DMS53 treated with DMSO at 0.1 percent for 48 hours (cell line): ENCODE results near the gene PLEKHA3.

Experiments used
- DNase-seq: peaks from one replicate; lab custom pipeline; 2025; ENCODE audit not compliant: unreplicated experiment; lab: John Stamatoyannopoulos, UW

PLEKHA3 gene

DNA sequence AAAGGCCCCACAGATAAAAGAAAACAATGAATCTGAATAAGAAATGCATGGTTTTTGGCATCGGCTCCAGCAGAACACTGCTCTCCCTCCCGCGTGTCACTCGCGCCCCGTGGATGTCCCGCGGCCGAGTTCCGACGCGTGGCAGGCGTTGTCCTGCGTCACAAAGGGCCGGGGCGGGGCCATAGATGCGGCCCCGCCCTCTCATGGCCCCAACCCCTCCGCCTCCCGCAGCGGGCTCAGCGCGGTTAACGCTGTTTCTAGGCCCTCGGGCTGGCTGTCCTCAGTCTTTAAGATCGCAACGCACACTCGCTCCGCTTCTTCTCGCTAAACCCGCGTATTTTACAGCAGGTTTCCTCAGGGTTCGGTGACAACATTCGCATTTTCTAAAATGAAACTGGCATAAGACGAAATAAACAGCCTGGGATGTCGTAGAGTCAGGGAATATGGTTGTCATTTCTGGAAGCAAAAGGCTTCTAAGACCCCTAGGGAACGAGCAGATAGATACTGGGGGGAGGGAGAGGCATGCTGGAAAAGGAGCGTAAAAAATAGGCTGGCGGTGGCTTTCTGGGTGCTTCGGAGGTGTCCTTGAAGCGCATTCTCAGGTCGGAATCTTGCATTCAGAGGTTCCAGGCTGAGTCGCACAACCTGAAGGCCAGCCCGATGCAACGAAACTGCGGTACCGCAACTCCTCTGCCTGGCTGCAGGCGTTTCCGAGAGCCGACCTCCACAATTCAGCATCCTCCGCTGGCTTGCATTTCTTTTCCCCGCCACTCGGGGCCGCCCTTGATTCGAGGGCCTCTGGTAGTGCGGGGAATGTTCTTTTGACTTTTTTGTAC lies 1.6 kb upstream of the PLEKHA3 start, which contains the start of gene FKBP7:
TSS of gene FKBP7 (minus strand) at position 162 of the 836 bp plus-strand sequence. CDS start at position 61, 101 bp downstream.
- DNase-seq, result peak; percentile 91

DNA sequence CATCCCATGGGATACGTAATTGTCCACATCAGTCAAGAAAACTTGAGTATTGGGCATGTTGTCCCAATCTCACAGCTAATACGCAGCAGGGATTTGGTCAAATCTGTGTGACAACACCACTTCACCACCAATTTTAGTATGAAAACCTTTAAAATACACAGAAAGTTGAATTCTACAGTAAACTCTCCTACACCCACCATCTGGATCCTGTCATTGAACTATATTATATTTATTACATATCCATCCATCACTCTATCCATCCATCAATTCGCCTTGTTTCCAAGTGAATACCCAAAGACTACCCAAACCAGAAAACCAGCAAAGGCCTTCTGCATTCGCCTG lies 1.0 kb upstream of the PLEKHA3 start:
- peak; percentile 62 for DNase-seq

DNA sequence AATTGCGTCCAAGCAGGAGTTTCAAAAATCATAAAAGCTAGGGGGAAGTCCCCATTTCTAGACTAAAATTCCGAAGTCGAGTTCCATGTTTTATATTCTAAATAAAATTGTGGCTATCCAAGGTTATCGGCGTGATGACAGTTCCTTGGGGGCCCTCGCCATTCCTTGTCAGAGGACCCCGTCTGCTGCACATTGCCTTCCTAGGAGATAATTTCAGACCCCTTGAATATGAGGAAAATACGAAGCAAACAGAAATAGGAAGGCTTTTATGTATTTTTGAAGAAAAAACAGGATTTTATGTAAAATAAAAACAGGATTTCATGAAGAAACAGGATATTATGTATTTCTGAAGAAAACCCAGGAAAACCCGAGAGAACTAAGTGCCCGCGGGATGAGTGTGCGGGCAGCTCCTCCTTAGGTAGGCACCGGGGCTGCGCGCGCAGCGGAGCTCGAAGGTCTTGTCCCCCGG lies 465 bp upstream of the PLEKHA3 start:
- DNase-seq, result no peak

DNA sequence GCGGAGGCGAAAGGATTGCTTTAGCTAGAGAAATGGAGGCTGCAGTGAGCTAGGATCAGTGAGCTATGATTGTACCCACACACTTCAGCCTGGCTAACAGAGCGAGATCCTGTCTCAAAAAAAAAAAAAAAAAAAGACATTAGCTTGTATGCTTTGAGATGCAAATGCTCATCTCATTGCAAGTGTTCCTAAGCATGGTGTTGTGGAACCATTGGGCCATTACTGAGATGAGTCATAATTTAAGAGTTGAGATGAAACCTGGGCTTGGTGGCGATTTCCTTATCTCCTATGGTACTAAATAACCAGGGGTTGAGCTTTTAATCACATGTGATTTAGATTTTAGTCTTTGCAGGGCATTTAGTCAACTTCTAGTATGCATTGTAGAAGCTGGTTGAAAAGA lies 2.2 kb downstream of the PLEKHA3 start:
- peak; percentile 38 for DNase-seq

DNA sequence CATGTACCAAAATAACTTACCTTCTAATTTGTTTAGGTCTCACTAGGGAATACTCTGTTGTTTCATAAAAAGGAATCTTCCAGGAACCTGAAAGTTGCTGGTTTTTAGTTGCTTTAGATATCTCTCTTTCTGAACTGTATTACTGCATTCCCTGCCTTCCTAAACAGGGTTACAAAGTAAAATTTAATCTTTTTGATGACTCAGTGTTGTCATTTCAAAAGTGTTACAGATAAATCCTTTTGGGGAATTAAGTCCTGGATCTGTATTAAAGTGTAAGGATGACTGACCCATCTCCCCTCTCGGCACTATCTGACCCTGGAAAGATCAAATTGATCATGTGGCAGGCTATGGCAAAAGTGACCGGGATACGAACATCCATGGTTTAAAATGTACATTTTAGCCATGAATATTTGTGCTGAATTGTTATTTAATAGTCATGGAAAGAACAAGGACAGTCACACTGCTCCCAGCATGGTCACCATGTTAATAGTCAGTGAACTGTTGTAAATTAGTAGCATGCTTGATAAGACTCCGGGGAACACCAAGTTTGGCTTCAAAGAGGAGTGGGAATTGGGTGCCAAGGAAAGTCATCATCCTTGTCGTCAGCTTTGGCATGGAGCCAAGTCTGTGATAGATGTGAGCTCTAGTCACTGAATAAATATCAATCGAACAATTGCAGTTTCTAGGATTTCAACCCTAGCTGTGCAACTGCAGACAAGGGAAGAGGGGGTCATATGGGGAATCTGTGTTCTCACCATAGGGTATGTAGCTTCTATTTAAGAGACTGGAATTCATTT lies 4.2 kb downstream of the PLEKHA3 start:
- peak; percentile 33 for DNase-seq

DNA sequence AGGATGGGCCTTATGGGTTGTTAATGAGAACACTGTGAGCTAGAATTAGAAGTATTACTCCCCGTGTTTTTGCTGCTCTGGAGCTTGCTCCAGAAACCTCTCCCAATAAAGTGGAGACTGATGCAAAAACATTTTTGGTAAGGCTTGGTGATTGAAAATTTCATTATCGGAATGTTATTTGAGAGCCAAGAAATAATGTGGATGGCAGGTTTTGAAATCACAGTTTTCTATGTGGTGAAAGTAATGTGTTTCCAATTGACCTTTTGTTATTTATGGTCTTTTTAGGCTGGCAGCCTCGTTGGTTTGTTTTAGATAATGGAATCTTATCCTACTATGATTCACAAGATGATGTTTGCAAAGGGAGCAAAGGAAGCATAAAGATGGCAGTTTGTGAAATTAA lies 5.1 kb downstream of the PLEKHA3 start:
- DNase-seq, result no peak

DNA sequence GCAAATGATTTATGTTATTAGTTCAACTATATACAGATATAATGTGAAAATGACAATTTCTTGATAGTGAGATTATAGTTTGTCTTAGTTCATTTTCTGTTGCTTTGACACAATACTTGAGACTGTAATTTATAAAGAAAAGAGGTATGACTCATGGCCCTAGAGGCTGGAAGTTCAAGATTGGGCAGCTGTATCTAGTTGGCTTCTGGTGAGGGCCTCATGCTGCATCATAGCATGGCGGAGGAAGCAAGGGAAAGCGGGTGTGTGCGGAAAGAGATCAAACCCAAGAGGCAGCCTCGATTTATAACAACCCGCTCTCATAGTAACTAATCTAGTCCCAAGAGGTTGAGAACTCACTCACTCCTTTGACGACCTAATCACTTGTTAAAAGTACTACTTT lies 11.4 kb downstream of the PLEKHA3 start:
- no peak for DNase-seq

DNA sequence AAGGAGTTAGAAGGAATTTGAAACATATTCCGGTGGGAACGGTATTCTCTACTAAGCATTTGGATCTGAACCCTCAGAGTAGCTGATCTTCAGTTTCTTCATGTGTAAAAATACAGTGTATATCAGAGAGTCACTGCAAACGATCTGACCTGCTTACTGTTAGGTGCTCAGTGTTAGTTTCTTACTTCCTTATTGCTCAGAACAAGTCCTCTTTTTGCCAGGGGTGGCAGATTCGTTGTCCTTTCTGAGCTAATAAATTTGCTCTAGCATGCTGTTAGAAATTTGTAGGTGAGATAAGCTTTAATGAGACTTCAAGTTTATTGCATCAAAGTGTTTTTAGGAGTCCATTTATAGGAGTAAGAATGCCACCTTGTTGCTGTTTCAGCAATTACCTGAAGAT lies 15.8 kb downstream of the PLEKHA3 start:
- no peak for DNase-seq

DNA sequence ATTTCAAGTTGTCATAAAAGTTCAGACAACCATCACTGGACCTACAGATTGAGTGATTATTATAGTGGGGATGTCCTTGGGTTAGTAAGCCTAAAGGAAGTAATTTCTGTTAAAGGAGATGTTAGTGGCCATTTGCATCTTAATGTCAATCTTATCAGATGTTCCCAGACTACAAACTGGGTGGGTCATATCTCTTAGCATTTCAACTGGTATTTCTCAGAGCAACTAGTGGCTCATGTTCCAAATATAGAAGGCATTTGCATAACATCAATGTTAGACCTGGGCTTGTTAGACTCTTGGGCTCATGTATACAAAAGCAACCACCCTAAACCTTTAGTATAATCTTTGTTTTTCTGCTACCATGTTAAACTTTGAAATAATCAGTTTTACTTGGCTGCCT lies 17.9 kb downstream of the PLEKHA3 start:
- DNase-seq, result no peak

DNA sequence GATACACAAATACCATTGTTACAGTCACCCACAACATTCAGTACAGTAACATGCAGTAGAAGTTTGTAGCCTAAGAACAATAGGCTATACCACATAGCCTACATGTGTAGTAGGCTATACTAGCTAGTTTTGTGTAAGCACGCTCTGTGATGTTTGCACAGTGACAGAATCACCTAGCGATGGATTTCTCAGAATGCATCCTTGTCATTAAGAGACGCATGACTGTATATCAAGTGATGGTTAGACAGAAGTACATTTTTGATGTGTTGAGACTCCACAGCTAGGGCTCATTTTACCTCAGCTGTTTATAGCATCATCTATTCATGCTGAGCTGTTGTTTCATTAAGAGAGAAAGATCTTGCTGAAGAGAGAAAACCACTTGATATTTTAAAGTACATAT lies 19.4 kb downstream of the PLEKHA3 start:
- DNase-seq, result no peak

DNA sequence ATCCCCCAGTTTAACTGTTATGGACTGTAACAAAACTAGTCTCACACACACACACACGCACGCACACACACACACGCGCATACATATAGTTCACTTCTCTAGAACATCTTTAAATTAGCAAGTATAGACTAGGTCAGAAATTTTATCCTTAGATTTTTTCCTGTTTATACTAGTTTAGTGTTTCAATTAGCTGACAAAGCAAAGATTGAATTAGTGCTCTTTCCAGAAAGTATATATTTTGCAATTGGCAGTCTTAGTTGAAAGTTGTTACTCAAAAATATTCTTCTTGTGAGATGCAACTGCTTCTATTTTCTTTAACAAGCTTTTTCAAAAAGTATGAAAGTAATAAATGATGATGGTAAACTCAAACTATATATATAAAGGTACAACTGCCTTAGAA lies 22.5 kb downstream of the PLEKHA3 start:
- no peak for DNase-seq

DNA sequence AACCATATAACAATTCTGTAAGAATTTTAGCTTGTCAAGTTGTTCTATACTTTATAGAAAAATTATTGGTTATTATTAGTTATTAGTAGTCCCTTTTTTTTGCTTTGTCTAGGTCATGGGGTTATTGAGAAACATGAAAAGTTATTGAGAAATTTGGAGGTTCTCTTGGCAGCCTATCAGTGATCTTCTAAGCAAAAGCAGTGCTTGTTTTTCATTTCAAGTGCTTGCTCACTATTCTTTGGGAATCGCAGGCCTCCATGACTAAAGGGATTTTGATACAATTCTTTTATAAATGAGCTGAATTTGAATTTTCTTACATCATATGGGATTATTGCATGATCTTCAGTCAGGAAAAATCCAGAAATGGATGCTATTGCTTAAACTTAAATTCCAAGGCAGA lies 25.8 kb downstream of the PLEKHA3 start:
- no peak for DNase-seq

DNA sequence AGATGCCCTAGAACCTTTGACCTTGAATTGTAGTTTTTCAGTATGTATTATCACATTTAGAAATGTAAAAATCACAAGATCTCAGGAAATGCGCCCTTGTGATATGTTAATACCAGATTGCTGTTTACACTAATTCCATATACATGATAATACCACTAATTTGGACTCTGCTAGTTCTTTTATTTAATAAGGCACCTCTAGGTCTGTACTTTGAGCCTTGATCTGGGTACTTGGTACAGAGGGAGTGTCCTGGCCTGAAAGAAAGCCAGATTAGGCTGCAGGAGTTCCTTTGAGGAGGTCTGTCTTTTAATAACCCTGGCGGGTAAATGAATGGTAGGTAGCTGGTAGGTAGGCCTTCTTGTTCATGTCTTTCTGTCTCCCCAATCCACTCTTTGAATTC lies 26.3 kb downstream of the PLEKHA3 start:
- no peak for DNase-seq

DNA sequence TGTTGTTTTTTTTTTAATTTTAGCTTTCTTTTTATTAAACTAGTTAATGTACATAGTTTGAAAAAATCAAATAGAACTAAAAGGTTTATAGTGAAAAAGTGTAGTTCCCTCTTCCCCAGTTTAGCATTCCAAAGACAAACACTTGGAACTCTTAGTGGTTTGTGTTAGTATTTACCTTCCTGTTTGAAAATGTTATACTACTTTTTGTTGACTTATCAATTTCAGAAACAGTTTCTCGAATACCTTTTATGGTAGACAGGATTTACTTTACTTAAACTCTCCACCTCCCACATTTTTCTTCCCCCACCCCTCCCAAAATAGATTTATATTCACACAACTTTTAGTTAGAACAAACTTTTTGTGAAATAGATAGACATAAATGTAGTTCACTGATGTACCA lies 26.7 kb downstream of the PLEKHA3 start:
- no peak for DNase-seq

DNA sequence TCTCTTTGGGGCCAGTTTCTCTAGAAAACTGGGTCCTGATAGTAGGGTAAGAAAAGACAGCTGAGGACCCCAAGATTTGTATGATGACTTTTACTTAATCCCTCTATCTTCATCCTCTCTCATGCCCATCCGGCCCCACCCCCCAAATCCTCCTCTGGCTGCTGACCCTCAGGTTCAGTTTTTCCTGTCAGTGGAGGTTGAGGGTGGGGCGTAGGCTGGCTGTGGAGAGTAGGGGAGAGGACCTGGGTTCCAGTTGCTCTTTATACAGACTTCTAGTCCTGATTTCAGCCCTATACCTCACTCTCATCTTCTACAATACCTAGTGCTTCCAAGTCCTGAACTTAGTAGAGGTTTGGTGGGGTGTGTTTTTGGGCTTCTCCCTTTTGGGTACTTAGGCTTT lies 28.4 kb downstream of the PLEKHA3 start:
- no peak for DNase-seq

DNA sequence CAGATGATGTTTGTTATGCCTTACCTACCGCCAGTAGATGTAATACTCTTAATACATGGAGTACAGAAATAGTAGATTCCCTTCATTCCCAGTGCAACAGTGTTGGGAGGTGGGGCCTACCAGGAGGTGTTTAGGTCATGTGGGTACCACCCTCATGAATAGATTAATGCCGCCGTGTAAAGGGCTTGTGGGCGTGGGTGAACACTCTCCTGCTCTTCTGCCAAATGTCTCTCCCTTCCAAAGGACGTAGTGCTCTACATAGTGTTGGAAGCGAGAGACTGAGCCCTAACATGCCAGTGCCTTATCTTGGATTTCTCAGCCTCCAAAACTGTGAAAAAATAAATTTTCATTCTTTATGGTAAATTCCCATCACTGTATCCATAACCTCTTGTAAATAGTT lies 30.1 kb downstream of the PLEKHA3 start:
- no peak for DNase-seq

DNA sequence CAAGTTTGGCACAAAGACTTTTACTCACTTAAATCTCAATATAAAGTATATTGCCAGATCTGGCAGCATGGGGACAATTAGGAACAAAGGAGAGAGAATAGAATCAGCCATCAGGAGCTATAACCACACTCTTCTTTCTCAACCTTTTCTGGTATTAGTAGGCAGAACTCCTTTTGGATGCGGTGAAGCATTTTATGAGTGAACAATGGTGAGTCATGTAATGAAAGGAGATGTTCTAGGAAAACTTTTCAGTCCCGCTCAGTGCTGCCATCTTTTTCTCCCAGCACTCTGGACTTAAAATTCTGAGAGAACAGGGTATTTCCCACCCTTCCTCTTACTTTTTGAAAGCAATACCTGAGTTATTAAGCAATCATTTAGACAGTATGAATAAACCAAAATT lies 32.2 kb downstream of the PLEKHA3 start:
- DNase-seq, result no peak

DNA sequence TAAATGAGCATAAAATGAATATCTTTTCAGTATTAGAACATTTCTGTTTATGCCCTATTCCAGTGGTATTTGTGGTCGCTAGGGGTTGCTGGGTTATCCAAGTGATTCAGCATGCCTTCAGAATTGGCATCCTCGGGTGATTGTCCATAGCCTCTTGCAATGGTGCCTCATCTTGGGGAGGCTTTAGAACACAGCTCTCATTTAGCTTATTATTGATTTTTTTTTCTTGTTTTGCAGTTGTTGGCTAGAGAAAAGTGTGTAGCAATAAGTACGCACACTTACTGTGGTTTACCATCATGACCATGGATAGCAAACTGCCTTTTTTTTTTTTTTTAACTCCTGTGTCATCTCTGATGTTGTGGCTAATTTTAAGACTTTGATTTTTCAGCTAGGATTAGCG lies 33.6 kb downstream of the PLEKHA3 start:
- DNase-seq, result no peak

DNA sequence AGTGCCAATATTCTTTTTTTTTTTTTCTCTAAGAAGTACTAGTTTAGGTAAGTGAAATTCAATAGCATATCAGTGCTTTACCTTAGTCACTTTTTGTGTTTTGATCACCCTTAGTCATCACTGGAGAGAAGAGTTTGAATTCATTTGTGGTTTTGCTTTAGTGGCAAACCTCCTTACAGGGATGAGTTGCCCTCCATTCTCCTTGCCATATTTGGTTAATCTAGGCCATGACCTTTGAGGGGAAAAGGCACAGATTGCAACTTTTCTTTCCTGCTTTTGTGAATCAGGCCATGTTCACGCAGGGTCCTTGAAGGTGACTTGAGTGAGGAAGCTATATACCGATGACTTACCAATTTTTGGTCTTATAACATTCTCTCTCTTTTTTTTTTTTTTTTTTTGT lies 34.4 kb downstream of the PLEKHA3 start:
- no peak for DNase-seq

DNA sequence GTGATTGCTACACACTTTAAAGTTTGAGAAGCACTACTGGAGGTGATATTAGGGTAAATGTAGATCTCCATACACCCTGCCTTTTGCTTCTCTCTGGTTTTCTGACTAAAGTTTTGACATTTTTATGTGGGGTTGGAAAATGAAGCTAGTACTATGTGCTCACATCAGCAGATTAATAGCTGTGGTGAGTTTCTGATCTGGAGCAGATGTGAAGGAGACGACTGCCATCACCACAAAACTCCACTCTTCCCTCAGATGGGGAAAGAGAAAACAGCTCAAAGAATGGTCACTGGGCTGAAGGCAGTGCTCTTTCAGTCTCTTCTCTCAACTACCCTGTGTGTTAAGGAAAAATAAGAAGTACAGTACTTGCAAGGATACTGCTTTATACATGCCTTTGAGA lies 37.2 kb downstream of the PLEKHA3 start:
- DNase-seq, result no peak

DNA sequence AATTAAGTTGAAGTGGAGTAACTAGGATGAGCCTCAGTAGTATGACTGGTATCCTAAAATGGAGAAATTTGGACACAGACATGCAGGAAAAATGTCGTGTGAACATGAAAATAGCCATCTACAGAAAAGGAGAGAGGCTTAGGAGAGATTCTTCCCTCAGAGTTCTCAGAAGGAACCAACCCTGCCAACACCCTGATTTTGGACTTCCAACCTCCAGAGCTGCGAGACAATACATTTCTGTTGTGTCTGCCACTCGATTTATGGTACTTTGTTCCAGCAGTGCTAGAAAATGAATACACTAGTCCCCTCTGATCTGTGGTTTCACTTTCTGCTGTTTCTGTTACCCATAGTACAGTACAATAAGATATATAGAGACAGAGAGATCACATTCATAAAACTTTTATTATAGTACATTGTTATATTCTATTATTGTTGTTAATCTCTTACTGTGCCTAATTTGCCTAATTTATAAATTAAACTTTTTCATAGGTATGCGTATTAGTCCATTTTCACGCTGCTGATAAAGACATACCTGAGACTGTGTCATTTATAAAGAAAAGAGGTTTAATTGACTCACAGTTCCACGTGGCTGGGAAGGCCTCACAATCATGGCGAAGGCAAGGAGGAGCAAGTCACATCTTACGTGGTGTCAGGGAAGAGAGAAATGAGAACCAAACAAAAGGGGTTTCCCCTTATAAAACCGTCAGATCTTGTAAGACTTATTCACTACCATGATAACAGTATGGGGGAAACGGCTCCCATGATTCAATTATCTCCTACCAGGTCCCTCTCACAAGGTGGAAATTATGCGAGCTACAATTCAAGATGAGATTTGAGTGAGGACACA lies 41.3 kb downstream of the PLEKHA3 start:
- DNase-seq, result no peak
